ENCODE results near the gene SLC38A8. TPM values are rescaled to one million over a fixed set of nuclear protein-coding genes. Genes with fewer than 3 reads are reported as not detected.

Gene SLC38A8
- total RNA-seq, 1 donor from 2014 or later = not detected

GRCh38 chr16:84062734-84063640 is 20.4 kb upstream of the SLC38A8 start:
- peaks cover 44% of the 10 kb centered on the region for H3K36me3 Mint-ChIP-seq (ENCODE audit: low read depth)
- H3K27me3 Mint-ChIP-seq = no peaks in the 10 kb centered on the region
- H3K9me3 Mint-ChIP-seq = no peaks in the 10 kb centered on the region
- H3K4me3 Mint-ChIP-seq = no peak overlapping the region
- DNase-seq = peak; percentile 89
- H3K27ac Mint-ChIP-seq = no peak overlapping the region
- intact Hi-C loops (cut with micrococcal nuclease) = no loop called here
- peaks cover 7% of the 10 kb centered on the region for H3K4me1 Mint-ChIP-seq

GRCh38 chr16:84061236-84061819 is 18.7 kb upstream of the SLC38A8 start:
- Mint-ChIP-seq H3K36me3 (ENCODE audit: low read depth) (peaks cover 46% of the 10 kb centered on the region), H3K27me3 (no peaks in the 10 kb centered on the region), H3K4me3 (no peak overlapping the region), H3K27ac (no peak overlapping the region), H3K4me1 (peaks cover 7% of the 10 kb centered on the region), H3K9me3 (no peaks in the 10 kb centered on the region)
- intact Hi-C loops (cut with micrococcal nuclease) = no loop called here
- no peak for DNase-seq

DNA sequence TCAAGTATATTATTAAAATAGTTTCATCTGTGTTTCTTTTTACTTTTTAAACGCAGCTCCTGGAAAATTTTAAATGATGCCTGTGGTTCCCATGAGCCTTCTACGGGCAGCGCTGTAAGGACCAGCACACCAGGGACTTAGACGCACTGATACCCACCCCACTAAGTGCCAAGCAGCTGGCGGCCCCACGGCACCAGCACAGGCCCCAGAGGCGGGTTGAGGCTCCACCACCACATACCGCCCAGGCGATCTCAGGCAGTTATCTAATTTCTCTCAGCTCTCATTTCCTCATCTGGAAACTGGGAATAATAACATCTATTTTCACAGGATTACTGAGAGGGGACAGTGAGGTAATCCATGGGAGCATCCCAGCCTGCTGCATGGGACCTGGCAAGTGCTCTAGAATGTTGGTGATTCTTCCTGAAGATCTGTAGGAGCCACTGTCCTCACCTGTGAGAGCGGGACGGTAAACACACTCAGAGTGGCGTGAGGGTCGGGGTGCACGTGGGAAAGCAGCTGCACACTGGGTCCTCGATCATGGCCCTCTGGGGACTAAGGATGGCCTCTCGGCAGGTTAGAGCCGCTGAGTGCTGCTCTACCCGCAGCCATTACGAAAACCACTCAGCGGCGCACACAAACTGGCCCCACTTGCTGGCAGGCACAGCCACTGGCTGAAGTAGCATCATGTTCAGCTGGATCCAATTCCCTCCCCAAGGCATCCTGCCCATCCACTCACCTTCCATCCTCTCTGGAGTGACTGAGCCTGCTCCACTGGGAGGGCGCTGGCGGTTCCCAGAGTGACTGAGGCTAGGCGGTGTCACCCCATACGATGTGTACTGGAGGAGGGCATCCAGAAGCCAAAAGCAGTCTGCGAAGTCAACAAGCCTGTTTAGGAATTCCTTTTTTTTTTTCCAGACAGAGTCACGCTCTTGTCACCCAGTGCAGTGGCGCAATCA is 17.6 kb upstream of the SLC38A8 start:
- peaks cover 50% of the 10 kb centered on the region for H3K36me3 Mint-ChIP-seq (ENCODE audit: low read depth)
- no peak overlapping the region for H3K27ac Mint-ChIP-seq
- no peaks in the 10 kb centered on the region for H3K27me3 Mint-ChIP-seq
- no peak for DNase-seq
- intact Hi-C loops (cut with micrococcal nuclease) = no loop called here
- peaks cover 7% of the 10 kb centered on the region for H3K4me1 Mint-ChIP-seq
- H3K4me3 Mint-ChIP-seq = no peak overlapping the region
- no peaks in the 10 kb centered on the region for H3K9me3 Mint-ChIP-seq

GRCh38 chr16:84059111-84059510 is 16.5 kb upstream of the SLC38A8 start:
- no peak for DNase-seq
- intact Hi-C loops (cut with micrococcal nuclease) = no loop called here
- H3K9me3 Mint-ChIP-seq = no peaks in the 10 kb centered on the region
- H3K4me1 Mint-ChIP-seq = peaks cover 7% of the 10 kb centered on the region
- H3K27me3 Mint-ChIP-seq = no peaks in the 10 kb centered on the region
- H3K36me3 Mint-ChIP-seq (ENCODE audit: low read depth) = peaks cover 51% of the 10 kb centered on the region
- H3K4me3 Mint-ChIP-seq = no peak overlapping the region
- H3K27ac Mint-ChIP-seq = no peak overlapping the region

- peaks cover 55% of the 10 kb centered on the region for H3K36me3 Mint-ChIP-seq (ENCODE audit: low read depth)
These were observed 16.1 kb upstream of the SLC38A8 start for GRCh38 chr16:84058664-84059063.

GRCh38 chr16:84058211-84058610 is 15.6 kb upstream of the SLC38A8 start:
- Mint-ChIP-seq H3K9me3 (no peaks in the 10 kb centered on the region), H3K4me1 (peaks cover 6% of the 10 kb centered on the region), H3K36me3 (ENCODE audit: low read depth) (peaks cover 54% of the 10 kb centered on the region), H3K4me3 (no peak overlapping the region), H3K27me3 (no peaks in the 10 kb centered on the region), H3K27ac (no peak overlapping the region)
- intact Hi-C loops (cut with micrococcal nuclease) = no loop called here
- DNase-seq = no peak

More at GRCh38 chr16:84058664-84059063, 16.1 kb upstream of the SLC38A8 start:
- DNase-seq = no peak
- H3K9me3 Mint-ChIP-seq = no peaks in the 10 kb centered on the region
- intact Hi-C loops (cut with micrococcal nuclease) = no loop called here
- peaks cover 7% of the 10 kb centered on the region for H3K4me1 Mint-ChIP-seq
- H3K27ac Mint-ChIP-seq = no peak overlapping the region
- H3K4me3 Mint-ChIP-seq = no peak overlapping the region
- no peaks in the 10 kb centered on the region for H3K27me3 Mint-ChIP-seq

DNA sequence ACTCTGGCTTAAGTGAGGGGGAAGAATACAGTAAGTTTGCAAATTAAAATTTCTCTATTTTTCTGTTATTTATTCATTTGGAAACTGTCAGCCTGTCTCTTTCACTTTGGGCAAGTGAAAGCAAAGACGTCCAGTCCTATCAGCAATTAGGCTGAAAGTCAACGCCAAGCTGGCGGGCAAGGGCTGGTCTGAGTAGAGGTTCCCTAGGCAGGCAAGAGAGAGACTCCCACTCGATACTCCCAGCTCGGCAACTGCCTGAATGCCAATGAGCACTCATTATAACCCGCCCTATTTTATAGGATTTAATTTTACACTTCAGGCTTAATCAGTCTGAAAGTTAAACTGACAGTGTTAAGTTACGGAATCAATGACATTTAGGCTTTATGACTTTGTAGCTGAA is 14.3 kb upstream of the SLC38A8 start:
- no peak overlapping the region for H3K27ac Mint-ChIP-seq
- no peaks in the 10 kb centered on the region for H3K27me3 Mint-ChIP-seq
- no peaks in the 10 kb centered on the region for H3K9me3 Mint-ChIP-seq
- no peaks in the 10 kb centered on the region for H3K4me1 Mint-ChIP-seq
- H3K4me3 Mint-ChIP-seq = no peak overlapping the region
- DNase-seq = no peak
- peaks cover 59% of the 10 kb centered on the region for H3K36me3 Mint-ChIP-seq (ENCODE audit: low read depth)
- intact Hi-C loops (cut with micrococcal nuclease) = no loop called here

DNA sequence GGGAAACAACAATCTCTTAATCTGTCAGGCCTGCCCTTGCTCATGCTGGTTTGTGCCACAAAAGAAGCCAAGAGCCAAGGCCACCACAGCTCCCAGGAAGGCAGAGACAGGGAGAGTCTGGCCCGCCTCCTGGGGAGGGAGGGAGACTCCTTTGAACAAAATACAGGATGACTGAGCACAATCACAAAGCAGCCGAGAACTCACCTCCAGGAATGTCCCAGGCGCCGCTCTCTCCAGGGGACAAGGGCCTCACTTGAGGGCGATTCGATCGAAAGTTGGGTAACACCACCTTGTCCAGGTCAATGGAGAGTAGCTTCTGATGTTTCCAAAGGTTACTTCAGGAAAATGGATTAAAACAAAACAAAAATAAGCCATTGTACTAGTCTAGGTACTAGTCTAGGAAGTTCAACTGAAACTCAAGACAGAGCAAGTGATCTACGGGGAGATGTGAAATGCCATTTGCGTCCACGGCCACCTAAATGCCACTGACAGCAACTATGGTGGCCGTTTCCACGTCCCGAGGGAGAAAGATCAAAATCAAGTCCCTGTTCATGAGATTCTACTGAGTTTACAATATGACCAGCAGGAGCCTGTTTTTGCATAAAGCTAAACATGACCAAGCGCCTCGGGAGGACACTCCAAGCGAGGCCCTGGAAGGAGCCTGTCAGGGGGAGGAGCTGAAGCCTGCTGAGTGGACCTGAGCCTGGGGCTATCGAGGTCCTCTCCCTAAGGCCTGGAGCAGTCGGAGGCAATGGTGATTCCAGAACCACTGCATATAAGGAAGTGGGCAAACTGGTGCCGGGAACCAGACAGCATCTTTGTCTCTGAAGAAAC is 13.4 kb upstream of the SLC38A8 start:
- H3K27ac Mint-ChIP-seq = no peak overlapping the region
- H3K4me3 Mint-ChIP-seq = no peak overlapping the region
- no peak for DNase-seq
- no peaks in the 10 kb centered on the region for H3K4me1 Mint-ChIP-seq
- no peaks in the 10 kb centered on the region for H3K27me3 Mint-ChIP-seq
- intact Hi-C loops (cut with micrococcal nuclease) = no loop called here
- no peaks in the 10 kb centered on the region for H3K9me3 Mint-ChIP-seq
- peaks cover 53% of the 10 kb centered on the region for H3K36me3 Mint-ChIP-seq (ENCODE audit: low read depth)

DNA sequence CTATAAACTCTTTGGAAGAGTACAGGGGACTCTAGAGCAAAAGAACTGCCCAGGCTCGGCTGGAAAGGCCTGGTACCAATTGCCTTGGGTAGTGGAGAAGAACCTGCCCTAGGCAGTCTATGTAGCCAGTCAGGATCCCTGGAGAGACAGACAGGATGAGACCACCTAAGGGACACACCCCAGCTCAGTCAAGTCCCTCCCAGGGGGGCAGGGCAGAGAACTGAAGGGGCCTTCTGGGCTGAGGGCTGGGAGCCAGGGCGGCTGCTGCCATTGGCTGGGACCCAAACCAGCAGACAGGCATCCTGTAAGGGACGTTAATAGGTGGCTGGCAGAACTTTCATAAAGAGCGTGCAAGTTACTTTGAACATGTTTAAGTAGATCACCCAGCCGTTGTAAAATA is 12.8 kb upstream of the SLC38A8 start:
- Mint-ChIP-seq H3K4me3 (no peak overlapping the region), H3K27ac (no peak overlapping the region), H3K4me1 (no peaks in the 10 kb centered on the region), H3K27me3 (no peaks in the 10 kb centered on the region), H3K36me3 (ENCODE audit: low read depth) (peaks cover 51% of the 10 kb centered on the region), H3K9me3 (no peaks in the 10 kb centered on the region)
- intact Hi-C loops (cut with micrococcal nuclease) = no loop called here
- no peak for DNase-seq

GRCh38 chr16:84054916-84055315 is 12.3 kb upstream of the SLC38A8 start:
- Mint-ChIP-seq H3K36me3 (ENCODE audit: low read depth) (peaks cover 47% of the 10 kb centered on the region), H3K4me3 (no peak overlapping the region), H3K27ac (no peak overlapping the region), H3K9me3 (no peaks in the 10 kb centered on the region), H3K27me3 (no peaks in the 10 kb centered on the region), H3K4me1 (no peaks in the 10 kb centered on the region)
- intact Hi-C loops (cut with micrococcal nuclease) = no loop called here
- DNase-seq = no peak

- H3K4me3 Mint-ChIP-seq = no peak overlapping the region
- no peaks in the 10 kb centered on the region for H3K9me3 Mint-ChIP-seq
- no peak overlapping the region for H3K27ac Mint-ChIP-seq
- H3K36me3 Mint-ChIP-seq (ENCODE audit: low read depth) = peaks cover 46% of the 10 kb centered on the region
- H3K4me1 Mint-ChIP-seq = no peaks in the 10 kb centered on the region
- no peak for DNase-seq
- intact Hi-C loops (cut with micrococcal nuclease) = no loop called here
- no peaks in the 10 kb centered on the region for H3K27me3 Mint-ChIP-seq
These were observed 11.7 kb upstream of the SLC38A8 start for GRCh38 chr16:84054271-84054670.

DNA sequence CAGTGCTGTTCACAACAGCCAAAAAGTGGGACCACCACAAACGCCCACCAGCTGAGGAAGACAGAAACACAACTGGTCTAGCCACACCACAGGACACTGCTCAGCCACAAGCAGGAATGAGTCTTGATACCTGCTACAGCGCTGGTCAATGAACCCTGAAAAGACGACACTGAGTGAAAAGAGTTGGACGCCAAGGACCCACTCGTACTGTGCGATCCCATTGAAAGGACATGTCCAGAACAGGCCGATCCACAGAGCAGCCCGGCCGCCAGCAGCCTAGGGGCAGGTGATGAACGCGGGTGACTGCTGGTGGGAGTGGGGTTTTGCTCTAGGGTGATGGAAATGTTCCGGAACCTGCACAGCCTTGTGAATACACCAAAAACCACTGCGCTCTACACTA is 10.6 kb upstream of the SLC38A8 start:
- no peaks in the 10 kb centered on the region for H3K4me1 Mint-ChIP-seq
- intact Hi-C loops (cut with micrococcal nuclease) = no loop called here
- DNase-seq = no peak
- peaks cover 42% of the 10 kb centered on the region for H3K36me3 Mint-ChIP-seq (ENCODE audit: low read depth)
- H3K9me3 Mint-ChIP-seq = no peaks in the 10 kb centered on the region
- H3K27me3 Mint-ChIP-seq = no peaks in the 10 kb centered on the region
- H3K4me3 Mint-ChIP-seq = no peak overlapping the region
- H3K27ac Mint-ChIP-seq = no peak overlapping the region

DNA sequence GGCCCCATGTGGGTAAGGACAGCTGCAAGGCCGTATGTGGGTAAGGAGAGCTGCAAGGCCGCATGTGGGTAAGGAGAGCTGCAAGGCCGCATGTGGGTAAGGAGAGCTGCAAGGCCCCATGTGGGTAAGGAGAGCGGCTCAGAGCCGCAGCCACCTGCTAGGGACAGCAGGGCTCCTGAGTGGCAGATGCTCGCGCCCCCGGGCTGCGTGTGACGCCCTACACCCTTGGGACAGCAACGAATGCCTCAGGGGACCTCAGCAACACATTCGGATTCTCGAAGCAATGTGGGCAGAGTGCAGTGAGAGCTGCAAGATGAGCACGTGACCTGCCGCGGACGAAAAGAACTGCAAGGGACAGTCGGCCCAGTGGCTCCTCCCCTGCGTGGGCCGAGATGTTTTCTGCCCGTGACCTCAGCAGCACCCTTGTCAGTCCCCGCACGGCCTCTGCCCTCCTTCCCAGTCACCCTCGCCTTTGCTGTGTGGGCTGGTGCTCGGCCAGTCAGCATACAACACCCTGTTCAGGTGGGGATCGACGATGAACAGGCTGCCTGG is 9.6 kb upstream of the SLC38A8 start:
- H3K27me3 Mint-ChIP-seq = no peaks in the 10 kb centered on the region
- no peaks in the 10 kb centered on the region for H3K4me1 Mint-ChIP-seq
- peaks cover 32% of the 10 kb centered on the region for H3K36me3 Mint-ChIP-seq (ENCODE audit: low read depth)
- intact Hi-C loops (cut with micrococcal nuclease) = no loop called here
- no peak for DNase-seq
- no peak overlapping the region for H3K27ac Mint-ChIP-seq
- H3K9me3 Mint-ChIP-seq = no peaks in the 10 kb centered on the region
- H3K4me3 Mint-ChIP-seq = no peak overlapping the region
